ENCODE results near the gene FKBP1A.

Gene FKBP1A

DNA sequence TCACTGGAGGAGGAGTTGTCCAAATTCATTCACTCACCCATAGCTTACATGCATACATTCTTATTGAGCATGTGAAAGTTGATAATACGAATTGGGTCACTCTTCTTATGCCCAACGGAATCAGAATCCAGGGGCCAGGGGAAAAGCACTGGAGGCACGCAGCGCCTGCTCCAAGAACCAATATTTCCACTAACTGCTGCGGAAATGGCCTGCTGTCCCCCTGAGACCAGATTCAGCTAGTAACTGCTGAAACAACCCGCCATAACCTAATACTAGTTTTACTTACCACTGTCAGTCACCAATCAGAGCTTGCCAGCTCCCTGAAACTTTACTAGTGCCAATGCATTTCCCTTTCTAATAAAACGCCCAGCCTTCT lies 641 bp upstream of the FKBP1A start:
- TF ChIP-seq POLR2AphosphoS5 (IDR thresholded peaks at IDR 0.05; ENCODE audit: low read depth, low read length) (no peak), POLR2A (IDR thresholded peaks at IDR 0.05; ENCODE audit: low read depth, low read length) (no peak), TAF1 (IDR thresholded peaks at IDR 0.05; ENCODE audit: borderline replicate concordance, low read depth, low read length) (no peak)
- DNase-seq (ENCODE audit: insufficient read length): no peak
- no peak for FAIRE-seq

- DNase-seq (ENCODE audit: insufficient read length) (no peak), FAIRE-seq (no peak)
- TF ChIP-seq TAF1 (IDR thresholded peaks at IDR 0.05; ENCODE audit: borderline replicate concordance, low read depth, low read length): no peak
- TF ChIP-seq POLR2A (IDR thresholded peaks at IDR 0.05; ENCODE audit: low read depth, low read length): no peak
- no peak for TF ChIP-seq POLR2AphosphoS5 (IDR thresholded peaks at IDR 0.05; ENCODE audit: low read depth, low read length)
Measured at GRCh38 chr20:1392443-1392692, 486 bp downstream of the FKBP1A start.

DNA sequence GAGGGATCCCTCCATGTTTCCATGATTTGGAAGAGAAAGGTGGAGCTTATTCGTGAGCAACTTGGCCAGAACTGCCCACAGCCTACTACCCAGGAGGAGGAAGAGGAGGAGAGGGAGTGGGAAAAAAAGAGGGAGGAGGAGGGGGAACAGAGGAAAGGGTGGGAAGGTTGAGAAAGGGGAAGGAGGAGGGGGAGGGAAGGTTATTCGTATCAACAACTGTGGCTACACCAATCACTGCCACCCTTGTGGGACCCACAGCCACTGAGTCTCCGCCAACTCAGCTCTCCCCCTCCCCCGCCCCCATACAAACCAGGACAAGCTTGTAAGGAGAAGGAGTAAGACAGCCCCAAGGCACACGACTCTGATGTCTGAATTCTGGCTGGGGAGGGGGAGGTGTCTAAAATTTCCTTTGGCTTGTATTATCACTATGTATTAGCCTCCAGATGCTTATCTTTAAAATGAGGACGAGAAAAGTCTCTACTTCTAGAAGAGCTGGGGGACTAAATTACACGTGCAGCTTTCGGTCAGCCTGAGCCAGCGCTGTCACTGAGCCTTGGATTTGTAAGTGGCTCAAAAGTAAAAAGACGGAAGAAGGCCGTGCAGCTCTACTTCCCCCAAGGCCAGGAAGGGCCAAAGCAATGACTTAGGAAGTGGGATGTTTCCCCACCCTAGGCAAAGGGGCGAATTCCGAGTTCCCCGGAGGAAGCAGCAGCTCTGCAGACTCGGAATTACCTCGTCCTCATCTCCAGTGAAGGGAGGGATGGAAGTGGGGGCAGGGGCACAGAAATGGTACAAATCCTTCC lies 1.0 kb downstream of the FKBP1A start:
- no peak for TF ChIP-seq POLR2AphosphoS5 (IDR thresholded peaks at IDR 0.05; ENCODE audit: low read depth, low read length)
- TF ChIP-seq TAF1 (IDR thresholded peaks at IDR 0.05; ENCODE audit: borderline replicate concordance, low read depth, low read length): no peak
- no peak for TF ChIP-seq POLR2A (IDR thresholded peaks at IDR 0.05; ENCODE audit: low read depth, low read length)
- DNase-seq (ENCODE audit: insufficient read length): no peak
- FAIRE-seq: no peak

DNA sequence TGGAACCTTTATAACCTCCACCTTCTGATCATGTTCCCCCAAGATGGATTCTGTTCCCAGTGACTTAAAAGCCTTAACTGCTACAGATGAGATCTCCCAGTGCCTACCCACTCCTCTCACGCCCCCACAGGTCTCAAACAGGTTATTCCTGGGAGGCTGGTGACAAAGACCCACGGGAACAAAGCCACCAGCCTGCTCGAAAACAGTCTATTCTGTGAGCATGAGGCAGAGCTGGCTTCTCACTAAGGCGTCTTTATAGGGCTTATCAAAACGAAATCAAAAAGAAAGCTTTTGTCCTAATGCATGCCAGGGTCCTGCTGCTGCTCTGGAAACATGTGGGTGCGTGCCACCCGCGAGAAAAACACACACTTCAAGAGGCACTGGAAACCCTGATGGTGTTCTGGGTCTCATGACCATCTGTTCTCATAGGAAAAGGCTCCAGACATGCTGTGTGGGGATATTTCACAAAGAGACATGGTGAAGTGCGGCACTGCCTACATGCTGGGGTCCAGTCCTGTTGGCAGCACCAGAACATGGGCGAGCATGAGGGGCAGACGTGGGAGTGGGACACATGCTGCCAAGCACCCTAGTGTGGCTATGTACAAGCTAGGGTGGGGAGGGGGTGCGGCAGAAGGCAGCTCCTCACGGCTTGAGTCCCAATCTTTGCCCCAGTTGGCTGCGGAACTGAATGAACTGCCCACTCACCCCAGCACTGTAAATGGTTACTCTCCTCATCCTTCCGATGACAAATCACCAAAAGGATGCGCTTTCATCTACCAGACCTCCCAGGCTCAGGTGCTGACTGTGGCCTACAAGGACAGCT lies 2.1 kb downstream of the FKBP1A start:
- TF ChIP-seq POLR2AphosphoS5 (IDR thresholded peaks at IDR 0.05; ENCODE audit: low read depth, low read length): no peak
- no peak for TF ChIP-seq POLR2A (IDR thresholded peaks at IDR 0.05; ENCODE audit: low read depth, low read length)
- TF ChIP-seq TAF1 (IDR thresholded peaks at IDR 0.05; ENCODE audit: borderline replicate concordance, low read depth, low read length): no peak
- no peak for DNase-seq (ENCODE audit: insufficient read length)
- FAIRE-seq: no peak

DNA sequence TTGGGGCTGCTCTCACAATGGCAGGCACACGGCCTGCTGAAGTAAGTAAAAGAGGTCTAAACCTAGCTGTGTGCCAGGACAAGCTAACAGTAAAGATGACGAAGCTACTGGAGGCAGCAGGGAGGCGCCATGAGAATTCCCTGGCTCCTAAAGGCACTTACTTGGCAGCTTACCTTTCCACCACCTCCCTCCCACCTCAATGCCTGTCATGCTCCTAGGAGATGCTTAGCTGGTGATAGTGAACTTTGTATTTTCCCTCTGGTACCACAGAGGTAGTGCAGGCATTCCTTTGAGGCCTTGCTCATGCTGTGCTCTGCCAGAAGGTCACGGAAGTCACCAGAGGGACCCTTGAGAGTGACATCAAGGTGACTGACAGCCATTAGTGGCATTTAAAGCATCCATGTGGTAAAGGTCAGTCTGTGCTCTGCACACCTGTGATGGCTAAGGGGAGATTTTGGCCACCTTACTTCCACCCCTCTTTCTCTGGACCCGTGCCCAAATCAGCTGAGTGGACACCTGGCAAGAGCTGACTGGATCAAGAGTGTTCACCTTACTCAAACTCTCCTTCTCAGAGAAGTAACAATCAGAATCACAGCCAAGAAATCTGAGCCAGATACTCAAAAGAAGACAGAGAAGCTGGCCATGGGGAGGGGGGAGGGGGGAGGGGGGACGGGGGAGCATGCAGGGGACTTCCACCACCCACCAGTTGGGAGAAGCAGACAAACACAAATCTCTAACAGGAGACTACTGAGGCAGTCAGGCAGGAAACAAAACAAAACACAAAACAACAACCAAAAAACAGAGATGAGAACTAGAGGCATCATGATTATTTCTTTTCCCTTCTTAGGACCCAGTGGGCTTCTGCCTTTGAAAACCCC lies 2.9 kb downstream of the FKBP1A start:
- no peak for FAIRE-seq
- TF ChIP-seq POLR2A (IDR thresholded peaks at IDR 0.05; ENCODE audit: low read depth, low read length) (no peak), POLR2AphosphoS5 (IDR thresholded peaks at IDR 0.05; ENCODE audit: low read depth, low read length) (no peak), TAF1 (IDR thresholded peaks at IDR 0.05; ENCODE audit: borderline replicate concordance, low read depth, low read length) (no peak)
- no peak for DNase-seq (ENCODE audit: insufficient read length)

DNA sequence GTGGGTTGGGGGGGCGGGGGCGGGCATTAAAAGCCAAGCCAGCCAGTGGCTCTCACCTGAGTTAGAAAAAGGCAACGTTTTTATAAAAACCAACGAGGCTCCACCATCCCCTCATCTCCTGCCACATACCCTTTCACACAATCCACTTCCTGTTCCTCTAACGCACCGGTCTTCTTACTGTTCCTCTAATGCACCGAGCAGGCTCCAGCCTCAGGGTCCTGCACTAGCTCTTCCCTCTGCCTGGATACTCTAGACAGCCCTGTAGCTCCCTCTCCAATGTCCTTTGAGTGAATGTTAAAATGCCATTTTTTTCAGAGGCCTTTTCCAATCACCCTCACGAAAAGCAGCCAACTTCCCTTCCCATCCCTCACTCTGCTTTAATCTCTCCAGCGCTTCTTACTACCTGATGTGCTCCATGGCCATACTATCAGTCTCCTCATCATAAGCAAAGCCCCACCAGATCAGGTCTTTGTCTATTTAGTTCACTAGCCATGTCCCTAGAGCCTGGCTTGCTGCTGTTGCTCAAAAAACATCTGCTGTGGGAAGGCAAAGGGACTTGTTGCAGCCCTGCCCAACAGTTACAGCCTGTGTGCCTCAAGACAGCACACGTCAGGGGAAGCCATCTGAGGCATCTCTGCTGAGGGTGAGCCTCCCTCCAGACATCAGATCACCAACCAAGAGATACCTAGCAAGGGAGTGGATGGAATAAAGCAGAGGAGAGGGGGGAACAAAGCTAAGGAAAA lies 3.9 kb downstream of the FKBP1A start:
- DNase-seq (ENCODE audit: insufficient read length): no peak
- FAIRE-seq: no peak
- TF ChIP-seq POLR2AphosphoS5 (IDR thresholded peaks at IDR 0.05; ENCODE audit: low read depth, low read length) (no peak), POLR2A (IDR thresholded peaks at IDR 0.05; ENCODE audit: low read depth, low read length) (no peak), TAF1 (IDR thresholded peaks at IDR 0.05; ENCODE audit: borderline replicate concordance, low read depth, low read length) (no peak)

DNA sequence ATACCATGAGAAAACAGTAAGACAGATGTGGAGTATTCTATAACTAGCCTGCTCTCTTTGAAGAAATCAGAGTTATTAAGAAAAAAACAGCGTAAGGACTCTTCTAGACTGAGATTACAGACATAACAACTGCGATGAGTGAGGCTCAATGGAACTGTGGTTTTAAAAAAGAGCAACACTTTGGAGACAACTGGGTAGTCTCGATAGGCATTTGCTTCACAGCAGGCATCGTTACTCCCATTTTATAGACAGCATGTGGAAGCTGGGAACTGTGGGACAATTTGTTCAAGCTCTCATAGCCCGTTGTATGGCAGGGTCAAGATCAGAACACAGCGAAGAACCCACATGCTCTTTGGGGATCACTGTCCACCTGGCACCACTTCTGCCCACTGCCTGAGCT lies 4.6 kb downstream of the FKBP1A start:
- no peak for DNase-seq (ENCODE audit: insufficient read length)
- no peak for FAIRE-seq

DNA sequence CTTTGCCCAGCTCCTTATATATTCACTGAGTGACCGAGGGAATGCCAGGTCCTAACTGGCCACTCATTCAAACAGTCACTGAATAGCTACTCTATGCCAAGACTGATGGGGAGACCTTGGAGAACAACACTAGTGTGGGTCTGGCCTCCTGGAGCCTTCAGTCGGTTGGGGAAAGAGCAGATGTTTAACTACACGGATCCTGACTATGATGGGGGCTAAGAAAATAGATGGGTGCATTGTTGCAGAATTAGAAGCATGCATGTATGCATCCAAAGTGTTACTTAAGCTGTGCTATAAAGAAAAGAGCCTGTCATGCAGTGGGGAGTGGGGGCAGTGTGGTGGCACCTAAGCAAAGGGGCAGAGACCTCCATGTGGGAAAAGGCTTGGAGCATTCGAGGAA lies 6.5 kb downstream of the FKBP1A start:
- no peak for DNase-seq (ENCODE audit: insufficient read length)
- FAIRE-seq: no peak
- no peak for TF ChIP-seq POLR2A (IDR thresholded peaks at IDR 0.05; ENCODE audit: low read depth, low read length)
- no peak for TF ChIP-seq POLR2AphosphoS5 (IDR thresholded peaks at IDR 0.05; ENCODE audit: low read depth, low read length)
- no peak for TF ChIP-seq TAF1 (IDR thresholded peaks at IDR 0.05; ENCODE audit: borderline replicate concordance, low read depth, low read length)

More for the DNA sequence above, 4.6 kb downstream of the FKBP1A start:
- no peak for TF ChIP-seq POLR2AphosphoS5 (IDR thresholded peaks at IDR 0.05; ENCODE audit: low read depth, low read length)
- TF ChIP-seq POLR2A (IDR thresholded peaks at IDR 0.05; ENCODE audit: low read depth, low read length): no peak
- no peak for TF ChIP-seq TAF1 (IDR thresholded peaks at IDR 0.05; ENCODE audit: borderline replicate concordance, low read depth, low read length)

GRCh38 chr20:1383623-1384404 lies 9.0 kb downstream of the FKBP1A start:
- no peak for TF ChIP-seq POLR2A (IDR thresholded peaks at IDR 0.05; ENCODE audit: low read depth, low read length)
- TF ChIP-seq POLR2AphosphoS5 (IDR thresholded peaks at IDR 0.05; ENCODE audit: low read depth, low read length): no peak
- FAIRE-seq: no peak
- no peak for DNase-seq (ENCODE audit: insufficient read length)

DNA sequence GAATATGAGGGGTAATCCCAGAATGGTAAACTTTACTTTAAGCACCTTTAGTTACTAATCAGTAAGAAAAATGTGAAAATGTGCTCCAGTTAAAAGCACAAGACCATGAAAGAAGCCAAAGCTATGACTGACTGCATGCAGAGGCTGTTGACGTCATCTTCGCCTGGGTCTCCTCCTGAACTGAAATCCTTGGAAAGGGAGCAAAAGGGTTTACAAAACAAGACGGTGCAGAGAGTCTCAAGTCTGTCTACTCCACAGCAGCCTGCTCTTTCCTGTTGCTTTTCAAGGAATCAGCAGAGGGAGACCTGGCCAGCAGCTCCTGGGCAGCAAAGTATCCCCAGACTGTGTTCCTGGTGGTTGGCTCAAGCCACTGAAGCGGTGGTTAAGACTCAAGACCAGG lies 10.2 kb downstream of the FKBP1A start:
- TF ChIP-seq TAF1 (IDR thresholded peaks at IDR 0.05; ENCODE audit: borderline replicate concordance, low read depth, low read length): no peak
- TF ChIP-seq POLR2AphosphoS5 (IDR thresholded peaks at IDR 0.05; ENCODE audit: low read depth, low read length): no peak
- no peak for TF ChIP-seq POLR2A (IDR thresholded peaks at IDR 0.05; ENCODE audit: low read depth, low read length)
- DNase-seq (ENCODE audit: insufficient read length) (no peak), FAIRE-seq (no peak)

All from GM12892 (cell line).